ENCODE data around the gene TUFT1. TPM values are rescaled to one million over a fixed set of nuclear protein-coding genes. Genes with fewer than 3 reads are reported as not detected.

The TUFT1 gene
- total RNA-seq, 1 experiment from 2014 or later = 31.4 TPM

GRCh38 chr1:151539321-151540020, 638 bp upstream of the TUFT1 start:
- H3K4me1 Mint-ChIP-seq (ENCODE audit: low read depth, unreplicated experiment) = peaks cover 28% of the 10 kb centered on the region
- H3K9me3 Mint-ChIP-seq (ENCODE audit: low read depth, unreplicated experiment) = no peaks in the 10 kb centered on the region
- H3K27me3 Mint-ChIP-seq (ENCODE audit: unreplicated experiment) = no peaks in the 10 kb centered on the region
- CTCF ChIA-PET = interaction anchor here (0.6 to 1.6 kb wide), 16 partner anchors 9 to 920 kb away, joined by 3 to 8 read pairs (median 4); partner anchors contain the start of genes PSMB4 and RIIAD1
- H3K36me3 Mint-ChIP-seq (ENCODE audit: insufficient read depth, unreplicated experiment) = peaks cover 85% of the 10 kb centered on the region
- TF ChIP-seq, protein P1, sequence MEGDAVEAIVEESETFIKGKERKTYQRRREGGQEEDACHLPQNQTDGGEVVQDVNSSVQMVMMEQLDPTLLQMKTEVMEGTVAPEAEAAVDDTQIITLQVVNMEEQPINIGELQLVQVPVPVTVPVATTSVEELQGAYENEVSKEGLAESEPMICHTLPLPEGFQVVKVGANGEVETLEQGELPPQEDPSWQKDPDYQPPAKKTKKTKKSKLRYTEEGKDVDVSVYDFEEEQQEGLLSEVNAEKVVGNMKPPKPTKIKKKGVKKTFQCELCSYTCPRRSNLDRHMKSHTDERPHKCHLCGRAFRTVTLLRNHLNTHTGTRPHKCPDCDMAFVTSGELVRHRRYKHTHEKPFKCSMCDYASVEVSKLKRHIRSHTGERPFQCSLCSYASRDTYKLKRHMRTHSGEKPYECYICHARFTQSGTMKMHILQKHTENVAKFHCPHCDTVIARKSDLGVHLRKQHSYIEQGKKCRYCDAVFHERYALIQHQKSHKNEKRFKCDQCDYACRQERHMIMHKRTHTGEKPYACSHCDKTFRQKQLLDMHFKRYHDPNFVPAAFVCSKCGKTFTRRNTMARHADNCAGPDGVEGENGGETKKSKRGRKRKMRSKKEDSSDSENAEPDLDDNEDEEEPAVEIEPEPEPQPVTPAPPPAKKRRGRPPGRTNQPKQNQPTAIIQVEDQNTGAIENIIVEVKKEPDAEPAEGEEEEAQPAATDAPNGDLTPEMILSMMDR (IDR thresholded peaks at IDR 0.05; ENCODE audit: unreplicated experiment) = no peak
- H3K4me3 Mint-ChIP-seq (ENCODE audit: low read depth, unreplicated experiment) = peak overlapping the region; percentile 86
- H3K27ac Mint-ChIP-seq (ENCODE audit: unreplicated experiment) = peak overlapping the region; percentile 92
- intact Hi-C loops (cut with micrococcal nuclease; ENCODE audit: unreplicated experiment) = loop anchor here (2.0 to 10.0 kb wide), 4 partner anchors 55 to 297 kb away; no protein-coding TSS in a partner anchor
- peak; percentile 99 for DNase-seq
- TSS peak; percentile 76 for BruUV-seq (replicated peaks)

DNA sequence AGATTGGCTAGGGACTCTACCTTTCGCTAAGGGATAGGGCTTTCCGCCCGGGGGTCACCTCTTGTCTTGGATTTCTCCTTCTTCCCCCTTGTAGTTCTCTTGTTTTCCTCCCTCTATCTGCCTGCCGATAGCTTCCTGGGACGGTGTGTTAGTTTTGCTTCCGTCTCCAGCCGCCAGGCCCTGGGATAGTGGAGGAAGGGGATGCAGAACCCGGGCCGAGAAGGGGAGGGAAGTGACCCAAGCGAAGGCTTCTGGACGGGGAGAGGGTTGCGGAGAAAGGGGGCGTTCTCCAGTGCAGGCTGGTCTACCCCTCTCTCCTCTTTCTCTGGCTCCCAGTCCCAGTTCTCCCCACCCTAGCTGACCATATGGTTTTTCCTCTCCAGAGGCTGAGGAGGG, 871 bp downstream of the TUFT1 start:
- H3K4me1 Mint-ChIP-seq (ENCODE audit: low read depth, unreplicated experiment) = peaks cover 35% of the 10 kb centered on the region
- TF ChIP-seq, protein P1 (IDR thresholded peaks at IDR 0.05; ENCODE audit: unreplicated experiment) = no peak
- peaks cover 77% of the 10 kb centered on the region for H3K36me3 Mint-ChIP-seq (ENCODE audit: insufficient read depth, unreplicated experiment)
- peak overlapping the region; percentile 92 for H3K27ac Mint-ChIP-seq (ENCODE audit: unreplicated experiment)
- no peaks in the 10 kb centered on the region for H3K9me3 Mint-ChIP-seq (ENCODE audit: low read depth, unreplicated experiment)
- peak; percentile 28 for DNase-seq
- intact Hi-C loops (cut with micrococcal nuclease; ENCODE audit: unreplicated experiment) = loop anchor here (2.0 to 10.0 kb wide), 3 partner anchors 54 to 296 kb away; no protein-coding TSS in a partner anchor
- CTCF ChIA-PET = interaction anchor here (0.9 to 1.4 kb wide), 2 partner anchors 12 to 15 kb away, joined by 4 read pairs; no protein-coding TSS in a partner anchor
- H3K27me3 Mint-ChIP-seq (ENCODE audit: unreplicated experiment) = no peaks in the 10 kb centered on the region
- peak overlapping the region; percentile 86 for H3K4me3 Mint-ChIP-seq (ENCODE audit: low read depth, unreplicated experiment)
- TSS peak; percentile 29 for BruUV-seq (replicated peaks)

DNA sequence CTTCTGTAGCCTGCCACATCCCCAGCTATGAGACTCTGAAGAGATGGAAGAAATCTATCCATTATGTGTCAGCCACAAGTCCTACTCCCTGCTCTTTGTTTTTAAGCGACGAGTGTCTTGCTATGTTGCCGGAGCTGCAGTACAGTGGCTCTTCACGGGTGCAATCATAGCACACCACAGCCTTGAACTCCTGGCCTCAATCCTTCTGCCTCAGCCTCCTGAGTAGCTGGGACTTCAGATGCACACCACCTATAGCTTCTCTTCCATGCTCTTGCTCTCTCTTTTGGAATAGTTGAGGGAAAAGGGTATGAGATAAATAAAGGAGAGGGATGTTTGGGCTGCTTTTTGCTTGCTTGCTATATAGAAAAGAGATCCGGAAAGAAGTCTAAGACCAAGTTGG, 1.6 kb downstream of the TUFT1 start:
- Mint-ChIP-seq H3K36me3 (ENCODE audit: insufficient read depth, unreplicated experiment) (peaks cover 75% of the 10 kb centered on the region), H3K27me3 (ENCODE audit: unreplicated experiment) (no peaks in the 10 kb centered on the region), H3K4me3 (ENCODE audit: low read depth, unreplicated experiment) (peak overlapping the region; percentile 86), H3K9me3 (ENCODE audit: low read depth, unreplicated experiment) (no peaks in the 10 kb centered on the region), H3K27ac (ENCODE audit: unreplicated experiment) (peak overlapping the region; percentile 92), H3K4me1 (ENCODE audit: low read depth, unreplicated experiment) (peaks cover 43% of the 10 kb centered on the region)
- no TSS peak for BruUV-seq (replicated peaks)
- DNase-seq = no peak
- TF ChIP-seq, protein P1 (IDR thresholded peaks at IDR 0.05; ENCODE audit: unreplicated experiment) = no peak
- CTCF ChIA-PET = interaction anchor here (0.6 to 1.4 kb wide), 2 partner anchors 15 to 202 kb away, joined by 3 to 4 read pairs; no protein-coding TSS in a partner anchor
- intact Hi-C loops (cut with micrococcal nuclease; ENCODE audit: unreplicated experiment) = loop anchor here (2.0 to 10.0 kb wide), 3 partner anchors 53 to 295 kb away; no protein-coding TSS in a partner anchor

DNA sequence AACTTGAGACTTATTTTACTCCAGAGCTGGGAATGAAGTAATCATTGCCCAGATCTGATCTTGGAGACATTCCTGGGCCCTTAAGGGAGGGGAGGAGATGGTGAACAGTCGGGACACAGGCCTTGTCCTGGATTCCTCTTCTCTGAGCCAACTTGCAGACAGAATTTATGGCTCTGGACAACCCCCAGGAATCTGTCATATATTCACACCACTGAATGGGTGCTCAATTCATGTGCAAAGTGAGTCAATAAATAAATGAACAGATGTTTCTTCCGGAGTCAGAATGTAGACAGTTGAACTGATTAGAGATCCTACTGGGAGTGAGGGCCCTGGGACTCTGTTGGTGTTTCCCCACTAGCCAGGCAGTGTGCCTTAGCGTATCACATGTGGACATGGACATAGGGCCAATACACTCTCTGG, 2.6 kb downstream of the TUFT1 start:
- H3K4me3 Mint-ChIP-seq (ENCODE audit: low read depth, unreplicated experiment) = peak overlapping the region; percentile 86

More for the DNA sequence above, 2.6 kb downstream of the TUFT1 start:
- TF ChIP-seq, protein P1 (IDR thresholded peaks at IDR 0.05; ENCODE audit: unreplicated experiment) = no peak
- CTCF ChIA-PET = interaction anchor here (0.5 kb wide), 1 partner anchor 69 kb away, joined by 4 read pairs; no protein-coding TSS in a partner anchor
- Mint-ChIP-seq H3K27me3 (ENCODE audit: unreplicated experiment) (no peaks in the 10 kb centered on the region), H3K27ac (ENCODE audit: unreplicated experiment) (peak overlapping the region; percentile 92), H3K9me3 (ENCODE audit: low read depth, unreplicated experiment) (no peaks in the 10 kb centered on the region), H3K4me1 (ENCODE audit: low read depth, unreplicated experiment) (peaks cover 53% of the 10 kb centered on the region), H3K36me3 (ENCODE audit: insufficient read depth, unreplicated experiment) (peaks cover 73% of the 10 kb centered on the region)
- DNase-seq = no peak
- BruUV-seq (replicated peaks) = no TSS peak
- intact Hi-C loops (cut with micrococcal nuclease; ENCODE audit: unreplicated experiment) = loop anchor here (5.0 to 10.0 kb wide), 2 partner anchors 52 to 195 kb away; no protein-coding TSS in a partner anchor
